Fibroblast of lung (primary cell): ENCODE data around the gene GRIK2.

Experiments
- CTCF ChIP-seq, 2 donors: IDR thresholded peaks in 1 of 2; conservative IDR thresholded peaks in 1 of 2; 1 replicate in 1 of 2; 2 replicates in 1 of 2; pipeline ENCODE4 v1.5.1; 2011 to 2012; ENCODE audit warnings: low read length in 2 of 2, control low read depth in 1 of 2, inconsistent platforms in 1 of 2, low read depth in 1 of 2, mild to moderate bottlenecking in 1 of 2
- EZH2 ChIP-seq: IDR thresholded peaks from 2 replicates; pipeline ENCODE4 v1.5.1; 2012; ENCODE audit warnings: low read length, control low read depth, mild to moderate bottlenecking; ENCODE audit errors: missing control alignments

- TF ChIP-seq EZH2, result no peak
- TF ChIP-seq CTCF (conservative IDR thresholded peaks at IDR 0.05 in 1 of 2, IDR thresholded peaks at IDR 0.05 in 1 of 2; ENCODE audit: low read depth in 1 of 2, low read length in 2 of 2), result no peak
These were observed 201.8 kb downstream of the GRIK2 start for GRCh38 chr6:101595276-101595675.
